HG02870 (cell line): ENCODE data around the gene LYPD3.
A peak's percentile ranks its signal among the peaks of the same experiment; 100 is the strongest.
"Not testable (repeated sequence)": the region's sequence is repeated elsewhere in the genome, so short reads cannot be mapped to it uniquely, and the experiment has no call there.

ENCODE experiments used
- ATAC-seq: cut with Tn5 transposase; IDR thresholded peaks from one replicate; pipeline ENCODE4 v1.9.1; 2021; ENCODE audit warnings: mild to moderate bottlenecking, moderate library complexity; ENCODE audit not compliant: unreplicated experiment

LYPD3 gene

DNA sequence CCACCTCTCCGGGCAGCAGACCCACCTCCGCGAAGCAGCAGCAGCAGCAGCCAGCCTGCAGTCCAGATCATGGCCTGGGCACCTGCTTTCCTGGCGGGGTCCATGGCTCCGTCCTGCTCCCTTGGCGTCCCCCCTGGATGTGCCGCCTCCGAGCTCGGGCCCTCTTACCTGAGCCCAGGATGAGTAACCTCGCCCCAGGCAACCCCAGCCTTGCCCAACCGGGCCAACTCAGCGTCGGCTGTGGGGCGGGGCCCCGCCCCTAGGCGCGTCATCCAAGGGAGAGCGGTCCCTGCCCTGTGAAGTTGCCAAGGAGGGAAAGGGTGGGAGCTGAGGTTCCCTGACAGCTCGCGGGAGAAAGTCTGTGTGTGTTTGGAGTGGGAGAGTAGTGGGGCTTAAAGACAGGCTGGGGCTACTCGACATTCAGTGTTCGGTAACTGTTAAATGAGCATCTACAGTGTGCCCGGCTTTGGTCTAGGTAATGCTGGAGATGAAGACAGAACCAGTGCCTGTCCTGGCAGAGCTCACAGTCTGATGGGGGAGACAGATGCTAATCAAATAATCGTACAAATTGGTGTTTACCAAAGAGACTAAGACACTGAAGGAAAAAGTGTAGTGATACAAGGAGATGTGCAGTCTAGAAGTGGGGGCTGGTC, at the start of gene LYPD3:
Gene LYPD3 (minus strand): TSS at position 141 of the 653 bp plus-strand sequence. CDS start 37 bp downstream, at position 104.
- no peak for ATAC-seq

DNA sequence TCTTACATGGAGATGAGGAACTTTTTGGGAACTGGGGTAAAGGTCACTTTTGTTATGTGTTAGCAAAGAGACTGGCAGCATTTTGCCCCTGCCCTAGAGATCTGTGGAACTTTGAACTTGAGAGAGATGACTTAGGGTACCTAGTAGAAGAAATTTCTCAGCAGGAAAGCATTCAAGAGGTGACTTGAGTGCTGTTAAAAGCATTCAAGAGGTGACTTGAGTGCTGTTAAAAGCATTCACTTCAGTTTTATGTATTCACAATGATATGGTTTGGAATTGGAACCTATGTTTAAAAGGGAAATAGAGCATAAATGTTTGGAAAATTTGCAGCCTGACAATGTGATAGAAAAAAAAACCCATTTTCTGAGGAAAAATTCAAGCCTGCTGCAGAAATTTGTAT, 47.0 kb upstream of the LYPD3 start:
- ATAC-seq = not testable (repeated sequence)

DNA sequence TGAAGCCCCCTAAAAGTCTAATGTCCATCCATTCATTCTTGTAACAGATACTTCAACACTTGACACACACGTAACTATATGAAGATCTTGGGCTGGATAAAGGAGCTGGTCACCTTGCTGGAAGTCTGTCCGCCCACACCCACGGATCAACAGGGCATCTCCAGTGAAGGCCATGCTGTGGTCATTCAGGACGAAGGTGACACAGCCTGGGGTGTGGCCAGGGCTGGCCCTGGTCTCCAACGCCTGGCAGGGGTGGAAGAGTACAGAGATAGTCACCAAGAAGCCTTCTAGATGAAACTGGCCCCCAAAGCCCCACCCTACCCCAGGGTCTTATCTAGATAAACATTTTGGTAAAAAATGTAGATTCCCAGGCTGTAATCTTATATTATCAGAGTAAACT, 45.9 kb upstream of the LYPD3 start:
- ATAC-seq = no peak

DNA sequence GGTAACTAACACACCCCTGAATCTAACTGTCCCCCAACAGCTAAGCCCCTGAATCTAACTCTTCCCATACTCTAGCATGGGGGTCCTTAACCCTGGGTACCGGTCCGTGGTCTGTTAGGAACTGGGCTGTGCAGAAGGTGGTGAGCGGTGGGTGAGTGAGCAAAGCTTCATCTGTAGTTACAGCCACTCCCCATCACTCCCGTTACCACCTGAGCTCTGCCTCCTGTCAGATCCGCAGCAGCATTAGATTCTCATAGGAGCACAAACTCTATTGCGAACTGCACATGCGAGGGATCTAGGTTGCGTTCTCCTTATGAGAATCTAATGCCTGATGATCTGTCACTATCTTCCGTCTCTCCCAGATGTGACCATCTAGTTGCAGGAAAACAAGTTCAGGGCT, 45.3 kb upstream of the LYPD3 start:
- ATAC-seq = no peak

DNA sequence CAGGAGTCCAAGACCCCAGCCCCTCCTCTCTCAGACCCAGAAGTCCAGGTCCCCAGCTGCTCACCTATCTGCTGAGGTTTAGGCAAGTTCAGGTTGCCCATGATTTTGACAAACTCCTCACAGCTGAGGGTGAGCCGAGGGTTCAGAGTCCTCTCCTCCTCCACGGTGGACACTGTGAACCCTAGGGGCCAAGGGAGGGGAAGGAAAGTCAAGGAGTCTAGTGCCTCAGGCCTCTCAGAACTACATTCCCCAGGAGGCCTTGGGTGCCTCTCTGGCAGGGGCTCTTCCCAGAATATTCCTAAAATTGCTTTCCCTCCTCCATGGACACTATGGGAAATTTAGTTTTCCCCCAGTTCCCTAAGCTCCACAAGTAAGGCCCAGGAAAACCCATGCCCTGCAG, 42.5 kb upstream of the LYPD3 start:
- no peak for ATAC-seq

DNA sequence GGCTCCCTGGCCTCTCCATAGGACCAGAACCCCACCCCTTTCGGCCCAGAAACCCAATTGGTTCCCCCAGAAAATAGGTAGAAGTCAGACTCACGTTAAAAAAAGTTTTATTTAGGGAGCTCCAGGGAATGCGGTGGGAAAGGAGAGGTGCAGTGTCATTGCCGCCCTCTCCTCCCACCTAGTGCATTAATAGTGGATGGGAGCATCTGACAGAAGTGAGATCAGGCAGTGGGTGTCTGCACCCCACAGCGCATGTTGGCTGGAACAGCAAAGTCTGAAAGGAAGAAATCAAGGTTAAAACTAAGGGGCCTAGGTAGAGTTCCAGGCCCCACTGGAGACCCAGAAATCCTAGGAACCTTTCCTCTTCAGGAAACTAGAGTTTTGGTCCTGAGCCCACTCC, 41.2 kb upstream of the LYPD3 start:
- ATAC-seq = no peak

DNA sequence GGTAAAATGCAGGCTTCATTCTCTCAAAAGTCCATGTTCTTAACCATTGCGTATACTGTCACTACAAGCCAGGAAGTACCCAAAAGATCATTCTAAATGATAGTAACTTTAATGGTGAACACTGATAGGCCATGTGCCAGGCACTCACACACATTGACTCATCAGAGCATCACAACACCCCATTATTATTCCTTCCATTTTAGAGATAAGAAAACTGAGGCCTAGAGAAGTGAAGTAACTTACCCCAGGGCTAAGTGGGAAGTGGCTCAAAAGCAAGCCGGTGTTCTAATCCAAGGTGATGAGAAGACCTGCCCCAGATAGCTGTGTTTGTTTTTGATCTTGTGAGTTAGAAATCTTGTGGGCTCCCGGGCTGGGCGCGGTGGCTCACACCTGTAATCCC, 40.5 kb upstream of the LYPD3 start:
- no peak for ATAC-seq

DNA sequence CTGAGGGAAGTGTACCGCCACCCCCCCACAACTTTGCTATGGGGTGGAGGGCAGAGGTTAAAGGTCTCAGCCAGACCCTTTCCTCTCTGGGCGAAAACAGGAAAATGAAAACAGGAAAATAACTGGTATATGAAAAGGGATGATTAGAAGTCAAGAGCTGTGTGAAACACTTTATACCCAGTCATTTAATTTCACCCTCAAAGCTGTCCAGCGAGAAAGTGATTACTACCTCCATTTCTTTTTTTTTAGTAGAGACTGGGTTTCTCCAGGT, 39.7 kb upstream of the LYPD3 start:
- ATAC-seq = no peak

DNA sequence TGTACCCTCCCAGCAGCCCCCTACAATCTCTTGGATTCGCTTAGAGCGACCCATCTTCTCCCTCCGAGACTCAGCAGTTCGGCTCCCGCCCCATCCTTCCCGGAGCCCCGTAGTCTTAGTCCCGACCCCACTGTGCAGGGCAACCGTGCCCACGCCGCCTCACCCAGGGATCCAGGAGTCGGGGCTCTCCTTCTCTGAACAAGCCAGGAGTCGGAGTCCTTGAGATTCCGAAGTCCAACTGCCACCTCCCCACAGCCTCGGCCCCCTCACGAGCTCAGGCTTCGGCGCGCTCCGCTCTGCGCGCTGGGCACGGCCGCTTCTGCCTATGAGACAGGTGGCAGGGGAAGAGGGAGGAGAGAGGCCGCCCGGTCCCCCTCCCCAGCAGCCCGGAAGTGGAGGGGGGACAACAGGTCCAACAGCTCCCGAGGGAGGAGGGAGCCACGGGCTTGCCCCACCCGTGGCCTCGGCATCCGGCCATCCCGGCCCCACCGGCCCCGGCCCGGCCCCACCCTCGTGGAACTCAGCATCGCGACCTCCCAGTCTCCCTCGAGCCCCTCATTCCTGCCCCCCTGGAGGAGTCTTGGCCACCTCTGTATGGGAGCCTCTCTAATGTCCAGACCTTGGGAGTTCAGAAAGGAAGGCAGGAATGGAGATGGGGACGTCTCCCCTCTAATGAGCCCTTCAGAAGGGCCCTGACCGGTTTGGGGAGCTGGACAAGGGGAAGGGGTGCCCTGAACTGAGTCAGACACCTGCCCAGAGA, 39.2 kb upstream of the LYPD3 start, which contains the start of gene PHLDB3:
Gene PHLDB3 (minus strand): TSS at position 321 of the 760 bp plus-strand sequence. CDS start 628 bp downstream, outside the sequence.
- ATAC-seq = peak; percentile 5

DNA sequence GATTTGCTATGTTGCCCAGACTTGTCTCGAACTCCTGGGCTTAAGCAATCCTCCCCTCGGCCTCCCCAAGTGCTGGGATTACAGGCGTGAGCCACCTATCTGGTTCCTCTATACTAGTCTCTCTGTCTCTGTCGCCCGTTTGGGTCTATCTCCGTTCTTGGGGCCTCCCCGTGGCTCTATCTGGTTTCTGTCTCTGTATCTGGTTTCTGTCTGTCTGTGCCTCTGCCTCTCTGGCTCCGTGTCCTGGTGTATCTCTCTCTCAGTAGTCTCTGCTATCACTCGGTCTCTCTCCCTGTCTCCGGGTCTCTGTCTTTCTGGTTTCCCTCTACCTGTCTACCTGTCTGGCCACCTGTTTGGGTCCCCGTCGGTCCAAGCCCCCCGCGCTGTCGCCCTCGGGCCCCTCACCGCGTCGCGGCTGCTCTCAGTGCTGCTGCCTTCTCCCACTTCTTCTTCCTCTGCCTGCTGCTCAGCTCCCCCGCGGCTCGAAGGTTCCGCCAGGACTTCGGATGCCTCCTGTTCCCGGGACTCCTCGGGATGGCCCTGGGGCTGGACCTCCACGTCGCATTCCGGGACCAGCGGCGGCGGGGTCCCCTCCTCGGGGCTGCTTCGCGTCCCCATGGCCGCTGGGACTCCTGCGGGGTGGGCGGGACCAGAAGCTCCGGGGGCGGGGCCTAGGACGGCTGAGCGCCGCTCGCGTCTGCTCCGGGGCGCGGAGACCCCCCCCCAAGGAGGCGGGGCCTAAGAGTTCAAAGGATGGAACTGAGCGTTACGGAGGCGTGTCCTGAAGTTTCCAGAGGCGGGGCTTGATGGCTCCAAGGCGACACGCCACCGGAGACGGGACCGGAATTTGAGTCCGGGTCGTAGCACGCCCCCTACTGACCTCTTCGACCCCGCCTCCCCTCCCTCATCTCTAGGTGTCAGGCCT, 38.4 kb upstream of the LYPD3 start:
- ATAC-seq = peak; percentile 84

DNA sequence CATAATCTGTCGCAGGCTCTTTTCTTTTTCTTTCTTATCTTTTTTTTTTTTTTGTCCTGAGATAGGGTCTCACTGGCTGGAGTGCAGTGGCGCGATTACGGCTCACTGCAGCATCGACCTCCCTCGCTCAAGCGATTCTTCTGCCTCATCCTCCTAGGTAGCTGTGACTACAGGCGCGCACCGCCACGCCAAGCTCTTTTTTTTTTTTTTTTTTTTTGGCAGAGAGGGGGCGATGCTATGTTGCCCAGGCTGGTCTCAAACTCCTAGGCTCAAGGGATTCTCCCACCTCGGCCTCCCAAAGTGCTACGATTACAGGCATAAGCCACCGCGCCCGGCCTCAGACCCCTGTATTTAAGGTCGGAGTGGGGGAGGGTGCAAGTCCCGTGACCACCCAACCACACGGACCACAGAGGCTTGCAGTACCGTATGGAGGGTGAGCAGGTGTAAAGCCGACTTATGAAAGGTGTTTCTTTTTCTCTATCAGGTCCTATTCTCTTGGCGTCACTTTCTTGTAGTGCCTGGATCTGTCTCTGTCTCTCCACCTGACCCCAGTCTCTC, 37.1 kb upstream of the LYPD3 start:
- no peak for ATAC-seq

DNA sequence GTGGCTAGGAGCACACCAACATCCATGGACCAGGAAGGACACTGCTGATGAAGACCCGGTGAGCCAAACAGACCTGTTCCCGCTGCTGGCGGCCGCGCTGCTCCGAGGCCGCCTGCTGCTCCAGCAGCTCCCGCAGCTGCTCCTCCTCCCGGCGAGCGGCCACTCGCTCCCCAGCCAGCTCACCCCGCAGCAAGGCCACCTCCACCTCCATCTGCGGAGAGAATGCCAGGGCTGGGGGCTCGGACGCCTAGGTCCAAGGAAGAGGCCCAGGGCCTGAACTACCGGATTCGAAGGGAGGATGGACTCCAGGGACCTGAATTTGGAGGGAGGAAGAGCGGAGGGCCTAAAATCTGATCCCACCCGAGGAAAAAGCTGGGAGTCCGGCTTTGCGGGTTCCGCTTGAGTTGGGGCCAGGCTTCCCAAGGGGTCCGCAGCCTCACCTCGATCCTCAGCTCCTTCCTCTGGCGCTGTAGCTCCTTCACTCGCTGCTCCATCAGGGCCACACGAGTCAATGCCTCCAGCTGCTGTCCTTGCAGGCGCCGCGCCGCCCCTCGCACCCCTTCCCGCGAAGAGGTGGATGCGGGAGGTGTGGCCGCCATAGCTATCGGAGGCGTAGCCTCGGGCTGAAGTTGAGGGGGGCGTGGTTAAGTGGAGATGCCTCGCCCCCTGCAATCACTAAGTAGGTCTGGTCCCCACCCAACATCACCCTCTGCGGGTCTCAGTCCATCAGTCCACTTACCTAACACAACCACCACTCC, 36.4 kb upstream of the LYPD3 start:
- no peak for ATAC-seq

DNA sequence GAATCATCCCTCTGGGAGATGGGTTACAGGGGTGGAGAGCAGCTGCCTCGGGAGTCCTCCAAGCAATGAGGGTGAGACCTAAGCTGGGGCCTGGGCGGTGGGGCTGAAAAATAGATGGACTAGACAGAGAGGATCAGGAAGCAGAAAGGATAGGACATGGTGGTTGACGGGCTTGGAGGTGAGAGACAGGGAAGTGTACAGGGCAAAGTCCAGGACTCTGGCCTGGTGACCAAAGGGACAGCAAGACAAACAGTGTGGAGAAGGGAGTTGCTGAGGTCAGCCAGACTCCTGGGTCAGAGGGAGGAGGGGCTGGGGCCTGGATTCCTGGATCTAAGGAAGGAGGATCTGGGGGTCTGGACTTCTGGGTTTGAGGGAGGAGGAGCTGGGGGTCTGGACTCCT, 33.6 kb upstream of the LYPD3 start:
- no peak for ATAC-seq

DNA sequence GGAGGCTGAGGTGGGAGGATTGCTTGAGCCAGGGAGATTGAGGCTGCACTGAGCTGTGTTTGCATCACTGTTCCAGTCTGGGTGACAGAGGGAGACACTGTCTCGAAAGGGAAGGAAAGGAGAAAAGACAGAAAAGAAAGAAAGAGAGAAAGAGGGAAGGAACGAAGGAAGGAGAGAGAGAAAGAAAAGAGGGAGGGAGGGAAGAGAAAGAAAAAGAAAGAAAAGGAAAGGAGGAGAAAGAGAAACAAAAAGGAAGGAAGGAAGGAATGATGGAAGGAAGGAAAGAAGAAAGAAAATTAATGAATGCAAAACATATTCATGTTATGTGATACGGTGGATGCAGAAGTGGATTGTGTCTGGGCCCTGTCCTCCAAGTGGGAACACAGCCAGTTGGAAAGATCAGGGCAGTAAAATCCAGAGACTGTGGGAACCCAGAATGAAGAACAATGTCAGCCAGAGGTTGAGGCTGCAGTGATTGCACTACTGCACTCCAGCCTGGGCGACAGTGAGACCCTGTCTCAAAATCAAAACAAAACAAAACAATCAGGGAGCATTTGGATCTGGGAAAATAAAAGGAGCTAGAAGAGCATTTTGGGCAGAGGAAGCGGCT, 32.9 kb upstream of the LYPD3 start:
- ATAC-seq = no peak

DNA sequence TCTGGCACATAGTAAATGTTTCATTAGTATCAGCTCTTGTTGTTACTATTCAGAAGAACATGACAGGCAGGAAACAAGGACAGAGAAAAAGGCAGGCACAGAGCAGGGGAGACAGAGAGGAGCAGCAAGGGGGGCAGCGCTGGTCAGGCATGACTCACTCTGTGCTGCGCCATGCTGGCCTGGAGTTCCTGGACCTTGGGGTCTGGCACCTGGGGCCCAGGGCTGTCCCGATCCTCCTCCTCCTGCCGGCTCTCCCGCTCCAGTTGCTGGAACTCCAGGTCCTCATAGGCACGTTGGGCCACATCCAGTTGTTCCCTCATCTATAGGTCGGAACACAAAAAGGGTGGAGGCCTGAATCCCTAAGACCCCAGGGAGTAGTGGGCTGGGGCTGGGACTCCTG, 31.6 kb upstream of the LYPD3 start:
- ATAC-seq = no peak

DNA sequence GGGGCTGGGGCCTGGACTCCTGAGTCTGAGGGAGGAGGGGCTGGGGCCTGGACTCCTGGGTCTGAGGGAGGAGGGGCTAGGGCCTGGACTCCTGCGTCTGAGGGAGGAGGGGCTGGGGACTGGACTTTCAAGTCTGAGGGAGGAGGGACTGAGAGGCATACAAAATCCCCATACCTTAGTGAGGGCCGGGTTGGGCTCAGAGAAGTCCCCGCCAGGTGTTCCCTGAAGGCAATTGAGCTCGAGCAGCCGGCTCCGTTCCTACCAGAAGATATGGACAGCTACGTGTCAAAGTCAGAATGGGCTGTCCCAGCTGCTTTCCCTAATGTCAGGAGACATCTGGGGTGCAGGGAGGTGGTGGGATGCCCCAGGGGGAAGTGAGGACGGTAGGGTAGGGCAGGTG, 29.7 kb upstream of the LYPD3 start:
- ATAC-seq = no peak

DNA sequence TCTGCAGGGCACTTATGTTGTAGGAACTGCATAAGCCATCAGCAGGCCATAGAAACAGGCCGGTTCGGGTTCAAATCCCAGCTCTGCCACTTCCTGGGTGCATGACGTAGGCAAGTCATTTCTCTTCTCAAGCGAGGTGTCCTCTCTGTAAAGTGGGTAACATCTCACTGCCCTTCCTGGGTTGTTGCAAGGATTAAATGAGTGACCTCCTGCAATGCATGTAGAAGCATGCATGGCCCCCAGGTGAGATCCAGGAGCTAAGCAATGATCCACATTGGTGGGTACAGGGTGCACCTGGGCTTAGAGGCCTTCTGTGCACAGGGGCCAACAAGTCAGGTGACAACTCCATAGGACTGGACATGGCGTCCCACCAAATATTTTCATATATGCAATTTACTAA, 25.4 kb upstream of the LYPD3 start:
- ATAC-seq = no peak

DNA sequence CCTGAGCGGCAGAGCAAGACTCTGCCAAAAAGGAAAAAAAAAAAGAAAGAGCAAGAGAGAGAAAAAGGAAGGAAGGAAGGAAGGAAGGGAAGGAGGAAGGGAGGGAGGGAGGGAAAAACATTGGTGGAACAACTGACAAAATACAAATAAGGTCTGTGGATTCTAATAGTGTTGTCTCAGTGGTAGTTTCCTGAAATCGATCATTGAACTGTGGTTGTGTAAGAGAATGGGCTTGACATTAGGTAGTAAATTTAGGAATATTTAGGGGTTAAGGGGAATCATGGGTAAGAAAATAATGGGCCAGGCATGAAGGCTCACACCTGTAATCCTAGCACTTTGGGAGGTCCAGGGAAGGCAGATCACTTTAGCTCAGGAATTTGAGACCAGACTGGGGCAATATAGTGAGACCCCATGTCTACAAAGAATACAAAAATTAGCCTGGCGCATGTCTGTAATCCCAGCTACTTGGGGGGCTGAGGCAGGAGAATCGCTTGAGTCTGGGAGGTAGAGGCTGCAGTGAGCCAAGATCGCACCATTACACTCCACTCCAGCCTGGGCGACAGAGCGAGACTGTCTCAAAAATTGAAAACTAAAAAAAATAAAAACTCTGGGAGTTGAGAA, 24.7 kb upstream of the LYPD3 start:
- no peak for ATAC-seq

DNA sequence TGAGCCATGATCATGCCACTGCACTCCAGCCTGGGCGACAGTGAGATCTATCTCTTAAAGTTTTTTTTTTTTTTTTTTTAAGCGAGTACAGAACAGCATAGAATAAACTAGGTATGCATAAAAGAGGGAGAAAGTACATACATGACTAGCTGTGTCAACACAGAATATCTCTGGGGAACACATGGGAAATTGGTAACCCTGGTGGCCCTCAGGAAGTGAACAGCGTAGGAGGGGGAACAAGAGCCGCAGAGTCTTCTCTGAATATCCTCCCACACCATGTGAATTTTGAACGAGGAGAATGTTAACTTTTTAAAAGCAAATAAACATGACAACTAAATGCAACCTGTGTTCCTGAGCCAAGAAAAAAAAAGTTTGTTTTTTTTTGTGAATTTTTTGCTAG, 23.9 kb upstream of the LYPD3 start:
- ATAC-seq = no peak

DNA sequence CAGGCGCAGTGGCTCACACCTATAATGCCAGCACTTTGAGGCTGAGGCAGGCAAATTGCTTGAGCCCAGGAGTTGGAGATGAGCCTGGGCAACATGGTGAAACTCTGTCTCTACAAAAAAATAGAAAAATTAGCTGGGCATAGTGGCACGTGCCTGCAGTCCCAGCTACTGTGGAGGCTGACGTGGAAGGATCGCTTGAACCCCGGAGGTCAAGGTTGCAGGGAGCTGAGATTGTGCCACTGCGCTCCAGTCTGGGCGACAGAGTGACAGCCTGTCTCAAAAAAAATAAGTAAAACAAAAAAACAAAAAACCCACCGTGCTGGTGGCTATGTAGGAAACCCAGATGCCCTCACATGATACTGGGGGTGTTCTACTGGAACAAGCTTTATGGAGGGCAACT, 22.8 kb upstream of the LYPD3 start:
- ATAC-seq = no peak
